WERI-Rb-1 (cell line): Measurements from ENCODE around the gene SOX5.

ENCODE experiments used
- DNase-seq: peaks from one replicate; pipeline ENCODE4 v3.0.0-alpha.2; 2020
- H3K27ac ChIP-seq: fragments of 250-450 bp; sonication (Bioruptor Pico); 2 replicates; pipeline ENCODE4 v1.5.1; 2020; ENCODE audit warnings: mild to moderate bottlenecking, moderate library complexity
- H3K27me3 ChIP-seq: fragments of 250-450 bp; sonication (Bioruptor Pico); 2 replicates; pipeline ENCODE4 v1.5.1; 2021; ENCODE audit warnings: mild to moderate bottlenecking, low read depth, moderate library complexity; ENCODE audit not compliant: insufficient read depth, severe bottlenecking
- H3K36me3 ChIP-seq: fragments of 250-450 bp; sonication (Bioruptor Pico); 2 replicates; pipeline ENCODE4 v1.5.1; 2020; ENCODE audit warnings: mild to moderate bottlenecking, moderate library complexity
- H3K4me3 ChIP-seq: 2 replicates; pipeline ENCODE4 v1.5.1; 2011; ENCODE audit warnings: low read depth, mild to moderate bottlenecking, control low read depth, low read length
- H3K9me3 ChIP-seq: fragments of 250-450 bp; sonication (Bioruptor Pico); 2 replicates; pipeline ENCODE4 v1.5.1; 2021; ENCODE audit warnings: mild to moderate bottlenecking, moderate library complexity; ENCODE audit not compliant: severe bottlenecking
- TF ChIP-seq, protein P1 (sequence below): IDR thresholded peaks from 2 replicates; pipeline ENCODE4 v1.5.1; 2011; ENCODE audit warnings: low read depth, mild to moderate bottlenecking, control low read depth, inconsistent platforms, low read length

SOX5 gene

DNA sequence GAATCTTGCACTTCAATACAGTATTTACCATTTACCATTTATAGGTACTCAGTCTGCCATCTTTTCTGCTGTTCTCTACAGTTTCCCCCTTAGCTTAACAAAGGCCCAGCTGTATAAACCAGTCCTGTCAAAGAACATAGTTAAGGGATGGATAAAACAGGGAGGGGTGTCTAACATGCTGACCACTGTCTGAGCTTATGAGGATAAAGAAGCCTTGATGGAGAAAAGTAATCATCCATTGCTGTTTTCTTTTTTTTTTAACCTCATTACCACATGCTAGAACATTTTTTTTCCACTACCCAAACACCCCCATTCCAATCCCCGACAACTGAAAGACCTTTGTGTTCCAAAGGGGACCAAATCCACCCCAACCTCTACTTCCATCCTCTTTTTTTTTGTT is 39.9 kb downstream of the SOX5 start:
- Histone ChIP-seq H3K27ac (no peak overlapping the region), H3K9me3 (no peaks in the 10 kb centered on the region), H3K4me3 (no peak overlapping the region), H3K36me3 (no peaks in the 10 kb centered on the region), H3K27me3 (no peaks in the 10 kb centered on the region)
- DNase-seq = no peak
- TF ChIP-seq, protein P1, sequence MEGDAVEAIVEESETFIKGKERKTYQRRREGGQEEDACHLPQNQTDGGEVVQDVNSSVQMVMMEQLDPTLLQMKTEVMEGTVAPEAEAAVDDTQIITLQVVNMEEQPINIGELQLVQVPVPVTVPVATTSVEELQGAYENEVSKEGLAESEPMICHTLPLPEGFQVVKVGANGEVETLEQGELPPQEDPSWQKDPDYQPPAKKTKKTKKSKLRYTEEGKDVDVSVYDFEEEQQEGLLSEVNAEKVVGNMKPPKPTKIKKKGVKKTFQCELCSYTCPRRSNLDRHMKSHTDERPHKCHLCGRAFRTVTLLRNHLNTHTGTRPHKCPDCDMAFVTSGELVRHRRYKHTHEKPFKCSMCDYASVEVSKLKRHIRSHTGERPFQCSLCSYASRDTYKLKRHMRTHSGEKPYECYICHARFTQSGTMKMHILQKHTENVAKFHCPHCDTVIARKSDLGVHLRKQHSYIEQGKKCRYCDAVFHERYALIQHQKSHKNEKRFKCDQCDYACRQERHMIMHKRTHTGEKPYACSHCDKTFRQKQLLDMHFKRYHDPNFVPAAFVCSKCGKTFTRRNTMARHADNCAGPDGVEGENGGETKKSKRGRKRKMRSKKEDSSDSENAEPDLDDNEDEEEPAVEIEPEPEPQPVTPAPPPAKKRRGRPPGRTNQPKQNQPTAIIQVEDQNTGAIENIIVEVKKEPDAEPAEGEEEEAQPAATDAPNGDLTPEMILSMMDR = no peak

DNA sequence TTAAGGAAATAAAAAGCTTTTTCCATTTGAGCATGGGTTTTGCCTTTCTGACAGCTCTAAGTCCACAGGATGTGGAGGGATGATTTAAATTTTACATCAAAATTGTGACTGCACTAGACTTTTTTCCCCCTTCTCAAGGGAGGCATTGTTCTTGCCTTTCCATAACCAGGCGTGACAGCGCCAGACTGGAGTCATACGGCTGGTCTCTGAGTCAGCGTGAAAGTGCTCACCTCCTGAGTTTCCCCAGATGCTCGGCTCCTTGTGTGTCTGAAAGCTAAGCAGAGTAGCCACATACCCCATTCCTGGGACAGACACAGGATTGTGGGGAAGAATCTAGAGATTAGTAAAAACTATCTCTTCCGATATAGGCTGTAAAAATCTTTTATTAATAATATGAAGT is 43.1 kb downstream of the SOX5 start:
- no peaks in the 10 kb centered on the region for H3K36me3 ChIP-seq
- H3K9me3 ChIP-seq = no peaks in the 10 kb centered on the region
- DNase-seq = no peak
- no peak overlapping the region for H3K27ac ChIP-seq
- no peaks in the 10 kb centered on the region for H3K27me3 ChIP-seq
- H3K4me3 ChIP-seq = no peak overlapping the region
- TF ChIP-seq, protein P1 = no peak

DNA sequence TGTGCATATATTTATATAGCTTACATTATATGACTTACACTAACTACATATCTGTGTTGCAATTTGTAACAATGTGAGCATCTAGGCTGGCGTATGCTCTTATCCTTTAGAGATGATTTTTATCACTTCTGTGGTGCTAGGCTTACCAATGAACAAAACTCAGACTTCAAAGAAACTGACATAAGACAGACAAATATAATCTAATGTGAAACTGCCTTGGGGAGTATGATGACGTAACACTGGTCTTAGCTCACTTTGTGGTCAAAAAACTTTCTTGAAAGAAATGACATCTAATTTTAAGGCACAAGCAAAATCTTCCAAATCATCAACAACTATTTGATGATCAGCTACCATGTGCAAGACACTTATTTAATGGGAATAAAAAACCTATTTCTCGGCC is 50.0 kb downstream of the SOX5 start:
- Histone ChIP-seq H3K27ac (no peak overlapping the region), H3K9me3 (no peaks in the 10 kb centered on the region), H3K36me3 (no peaks in the 10 kb centered on the region), H3K27me3 (no peaks in the 10 kb centered on the region), H3K4me3 (no peak overlapping the region)
- no peak for DNase-seq
- TF ChIP-seq, protein P1 = no peak

DNA sequence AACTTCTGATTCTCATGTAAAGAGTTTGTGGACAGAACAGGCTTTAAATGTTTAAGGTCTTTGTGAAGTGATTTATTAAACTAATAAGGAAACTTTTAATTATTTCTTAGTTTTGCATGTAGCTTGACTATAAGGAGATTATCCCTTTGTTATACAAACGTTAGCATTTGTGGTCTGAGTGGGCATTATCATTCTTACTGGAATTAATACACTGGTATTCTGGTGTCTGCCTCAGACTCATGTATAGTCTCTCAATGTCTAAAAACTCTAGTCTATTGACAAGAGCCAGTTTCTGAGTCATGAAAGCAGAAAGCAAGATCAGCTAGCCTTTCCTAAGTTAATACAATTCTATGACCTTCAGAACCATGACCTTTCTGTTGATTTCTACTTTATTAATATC is 51.3 kb downstream of the SOX5 start:
- H3K9me3 ChIP-seq = no peaks in the 10 kb centered on the region
- H3K36me3 ChIP-seq = no peaks in the 10 kb centered on the region
- no peaks in the 10 kb centered on the region for H3K27me3 ChIP-seq
- no peak overlapping the region for H3K27ac ChIP-seq
- no peak for DNase-seq
- no peak overlapping the region for H3K4me3 ChIP-seq
- TF ChIP-seq, protein P1 = no peak

DNA sequence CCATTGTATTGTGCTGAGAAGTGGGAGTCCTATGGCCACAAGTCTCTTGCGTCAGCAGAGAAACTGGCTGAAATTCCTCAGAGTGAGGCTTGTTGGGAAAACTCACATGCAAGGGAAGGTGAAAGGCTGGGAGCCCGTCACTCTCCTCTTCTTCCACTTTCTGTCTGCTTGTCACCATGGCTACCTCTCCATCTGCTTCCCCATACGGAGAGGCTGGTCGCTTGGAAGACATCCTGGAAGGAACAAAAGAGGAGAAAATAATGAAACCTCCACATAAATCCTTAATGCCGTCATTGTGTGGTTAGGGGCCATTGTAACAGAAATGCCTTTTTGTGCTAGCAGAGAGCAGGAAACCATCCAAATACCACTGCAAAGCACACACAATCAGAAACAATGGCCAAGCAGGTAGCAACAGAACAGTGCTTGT is 53.7 kb downstream of the SOX5 start:
- no peaks in the 10 kb centered on the region for H3K9me3 ChIP-seq
- no peaks in the 10 kb centered on the region for H3K36me3 ChIP-seq
- H3K27ac ChIP-seq = no peak overlapping the region
- DNase-seq = no peak
- H3K4me3 ChIP-seq = no peak overlapping the region
- TF ChIP-seq, protein P1 = no peak
- no peaks in the 10 kb centered on the region for H3K27me3 ChIP-seq

DNA sequence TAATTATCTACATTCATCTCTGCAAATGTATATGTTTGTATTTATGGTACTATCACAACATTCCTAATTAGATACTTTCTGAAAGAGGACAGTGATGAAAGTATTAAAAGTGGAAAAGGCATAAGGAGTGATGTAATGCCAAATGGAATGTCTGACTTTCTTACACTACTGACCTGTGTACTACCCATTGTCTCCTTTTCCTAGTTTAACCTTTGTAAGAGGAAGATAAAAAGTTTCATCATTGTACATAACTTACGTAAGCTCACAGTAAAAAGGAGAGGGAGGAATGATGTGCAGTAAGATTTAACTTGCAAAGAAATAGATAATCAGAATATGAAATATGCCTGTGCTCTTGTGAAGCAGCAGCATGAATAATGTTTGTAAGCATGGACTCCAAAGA is 55.9 kb downstream of the SOX5 start:
- no peak for DNase-seq
- Histone ChIP-seq H3K27me3 (no peaks in the 10 kb centered on the region), H3K36me3 (no peaks in the 10 kb centered on the region), H3K27ac (no peak overlapping the region), H3K4me3 (no peak overlapping the region), H3K9me3 (no peaks in the 10 kb centered on the region)
- TF ChIP-seq, protein P1 = no peak
